WTC11 (cell line): Measurements from ENCODE around the gene BHLHE23. TPM values are rescaled to one million over a fixed set of nuclear protein-coding genes. Genes with fewer than 3 reads are reported as not detected.

Experiments used
- ATAC-seq: fragments of 200-7000 bp; cut with Tn5 transposase; 2 replicates; pipeline ENCODE4 v1.10.0; 2021; ENCODE audit warnings: mild to moderate bottlenecking, moderate library complexity
- CTCF ChIA-PET: fragments of 300-600 bp; sonication (Branson Sonifier 250); formaldehyde crosslinking; loops from one replicate; lab custom pipeline; 2021; ENCODE audit warnings: antibody characterized with exemption; lab: Charles Lee
- POLR2A ChIA-PET: fragments of 350-600 bp; sonication (Branson Sonifier 250); formaldehyde crosslinking; loops from one replicate; lab custom pipeline; 2021; ENCODE audit warnings: antibody characterized with exemption; lab: Charles Lee
- DNase-seq: peaks from one replicate; pipeline ENCODE4 v3.0.0; 2021; ENCODE audit warnings: low spot score
- H3K27ac Mint-ChIP-seq: 2 replicates; pipeline ENCODE4 v1.8.0; 2021; ENCODE audit warnings: mixed read lengths
- H3K27me3 Mint-ChIP-seq: 2 replicates; pipeline ENCODE4 v1.8.0; 2021; ENCODE audit warnings: low read depth, mild to moderate bottlenecking, moderate library complexity, mixed read lengths
- H3K36me3 Mint-ChIP-seq: 2 replicates; pipeline ENCODE4 v1.8.0; 2021; ENCODE audit warnings: mixed read lengths
- H3K4me1 Mint-ChIP-seq: 2 replicates; pipeline ENCODE4 v1.8.0; 2022; ENCODE audit warnings: mixed read lengths
- H3K4me3 Mint-ChIP-seq: 2 replicates; pipeline ENCODE4 v1.8.0; 2021; ENCODE audit warnings: mild to moderate bottlenecking, moderate library complexity, mixed read lengths
- H3K9me3 Mint-ChIP-seq: 2 replicates; pipeline ENCODE4 v1.8.0; 2021; ENCODE audit warnings: mixed read lengths
- CBFB ChIP-seq: sonication (generic); formaldehyde crosslinking; IDR thresholded peaks from 2 replicates; pipeline ENCODE4 v1.8.1; 2022; ENCODE audit warnings: mild to moderate bottlenecking, low read depth, missing genetic modification reagents
- CREM ChIP-seq: sonication (generic); formaldehyde crosslinking; IDR thresholded peaks from 2 replicates; pipeline ENCODE4 v1.8.1; 2022; ENCODE audit warnings: mild to moderate bottlenecking, missing genetic modification reagents, moderate library complexity
- E2F5 ChIP-seq: sonication (generic); formaldehyde crosslinking; IDR thresholded peaks from 2 replicates; pipeline ENCODE4 v1.8.1; 2022; ENCODE audit warnings: mild to moderate bottlenecking, moderate library complexity, missing genetic modification reagents
- ELF4 ChIP-seq: sonication (generic); formaldehyde crosslinking; IDR thresholded peaks from 2 replicates; pipeline ENCODE4 v1.8.1; 2022; ENCODE audit warnings: low read depth, mild to moderate bottlenecking, moderate library complexity, missing genetic modification reagents
- IRF1 ChIP-seq: sonication (generic); formaldehyde crosslinking; IDR thresholded peaks from 2 replicates; pipeline ENCODE4 v1.8.0; 2023; ENCODE audit warnings: missing genetic modification reagents
- JAZF1 ChIP-seq: fragments of 250-450 bp; sonication (Bioruptor Pico); IDR thresholded peaks from 2 replicates; pipeline ENCODE4 v1.9.0; 2021; ENCODE audit warnings: moderate library complexity, mild to moderate bottlenecking, inconsistent platforms
- NFYB ChIP-seq: sonication (generic); formaldehyde crosslinking; conservative IDR thresholded peaks from 2 replicates; pipeline ENCODE4 v1.8.0; 2022; ENCODE audit warnings: low read depth, missing genetic modification reagents
- NR2C2 ChIP-seq: sonication (generic); formaldehyde crosslinking; IDR thresholded peaks from 2 replicates; pipeline ENCODE4 v1.8.0; 2022; ENCODE audit warnings: mild to moderate bottlenecking, missing genetic modification reagents
- OVOL2 ChIP-seq: fragments of 250-450 bp; sonication (Bioruptor Pico); IDR thresholded peaks from 2 replicates; pipeline ENCODE4 v1.9.0; 2021; ENCODE audit warnings: mild to moderate bottlenecking, borderline replicate concordance
- PRRX2 ChIP-seq: fragments of 250-450 bp; sonication (Bioruptor Pico); IDR thresholded peaks from 2 replicates; pipeline ENCODE4 v1.8.0; 2021; ENCODE audit warnings: mild to moderate bottlenecking
- TCF7 ChIP-seq: sonication (generic); formaldehyde crosslinking; IDR thresholded peaks from 2 replicates; pipeline ENCODE4 v1.8.0; 2022; ENCODE audit warnings: mild to moderate bottlenecking, low read depth, missing genetic modification reagents, moderate library complexity
- ZBTB43 ChIP-seq: sonication (generic); formaldehyde crosslinking; IDR thresholded peaks from 2 replicates; pipeline ENCODE4 v1.8.1; 2023; ENCODE audit warnings: mild to moderate bottlenecking, missing genetic modification reagents
- ZNF671 ChIP-seq: fragments of 250-450 bp; sonication (Bioruptor Pico); IDR thresholded peaks from 2 replicates; pipeline ENCODE4 v1.8.0; 2021; ENCODE audit warnings: mild to moderate bottlenecking
- ZSCAN18 ChIP-seq: fragments of 250-450 bp; sonication (Bioruptor Pico); IDR thresholded peaks from 2 replicates; pipeline ENCODE4 v2.1.2; 2022; ENCODE audit warnings: mild to moderate bottlenecking, moderate library complexity
- total RNA-seq: library from RNA; stranded (reverse); gene quantifications from 3 replicates; pipeline ENCODE4 v1.2.3, GENCODE V29; 2021
- TF ChIP-seq, protein P1 (sequence below): fragments of 250-450 bp; sonication (Bioruptor Pico); IDR thresholded peaks from 2 replicates; pipeline ENCODE4 v1.9.0; 2021; ENCODE audit warnings: mild to moderate bottlenecking
- TF ChIP-seq, protein P2 (sequence below): sonication (generic); formaldehyde crosslinking; IDR thresholded peaks from 2 replicates; pipeline ENCODE4 v1.8.1; 2023; ENCODE audit warnings: mild to moderate bottlenecking, missing genetic modification reagents, moderate library complexity
- TF ChIP-seq, protein P3 (sequence below): sonication (generic); formaldehyde crosslinking; IDR thresholded peaks from 2 replicates; pipeline ENCODE4 v1.8.0; 2023; ENCODE audit warnings: mild to moderate bottlenecking, missing genetic modification reagents
- TF ChIP-seq, protein P4 (sequence below): sonication (generic); formaldehyde crosslinking; IDR thresholded peaks from 2 replicates; pipeline ENCODE4 v1.8.1; 2023; ENCODE audit warnings: mild to moderate bottlenecking, missing genetic modification reagents, borderline replicate concordance
- TF ChIP-seq, protein P5 (sequence below): sonication (generic); formaldehyde crosslinking; IDR thresholded peaks from 2 replicates; pipeline ENCODE4 v1.8.0; 2022; ENCODE audit warnings: mild to moderate bottlenecking, missing genetic modification reagents

Gene BHLHE23
- total RNA-seq, 1 experiment from 2014 or later = 1.3 TPM

- Mint-ChIP-seq H3K4me3 (no peak overlapping the region), H3K4me1 (peaks cover 4% of the 10 kb centered on the region), H3K27ac (peak overlapping the region; percentile 91)
- POLR2A ChIA-PET = no interaction called here
- TF ChIP-seq CREM (CRISPR knock-in tag) = no peak
- TF ChIP-seq ZBTB43 (CRISPR knock-in tag) = no peak
- TF ChIP-seq, protein P1, sequence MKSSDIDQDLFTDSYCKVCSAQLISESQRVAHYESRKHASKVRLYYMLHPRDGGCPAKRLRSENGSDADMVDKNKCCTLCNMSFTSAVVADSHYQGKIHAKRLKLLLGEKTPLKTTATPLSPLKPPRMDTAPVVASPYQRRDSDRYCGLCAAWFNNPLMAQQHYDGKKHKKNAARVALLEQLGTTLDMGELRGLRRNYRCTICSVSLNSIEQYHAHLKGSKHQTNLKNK (CRISPR knock-in tag) = no peak
- TF ChIP-seq, protein P2, sequence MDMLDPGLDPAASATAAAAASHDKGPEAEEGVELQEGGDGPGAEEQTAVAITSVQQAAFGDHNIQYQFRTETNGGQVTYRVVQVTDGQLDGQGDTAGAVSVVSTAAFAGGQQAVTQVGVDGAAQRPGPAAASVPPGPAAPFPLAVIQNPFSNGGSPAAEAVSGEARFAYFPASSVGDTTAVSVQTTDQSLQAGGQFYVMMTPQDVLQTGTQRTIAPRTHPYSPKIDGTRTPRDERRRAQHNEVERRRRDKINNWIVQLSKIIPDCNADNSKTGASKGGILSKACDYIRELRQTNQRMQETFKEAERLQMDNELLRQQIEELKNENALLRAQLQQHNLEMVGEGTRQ = no peak
- TF ChIP-seq IRF1 (CRISPR knock-in tag) = no peak
- no peak for TF ChIP-seq JAZF1 (CRISPR knock-in tag)
- no peak for TF ChIP-seq NR2C2 (CRISPR knock-in tag)
- no peak for TF ChIP-seq CBFB (CRISPR knock-in tag)
- no peak for TF ChIP-seq OVOL2 (CRISPR knock-in tag)
- TF ChIP-seq, protein P3, sequence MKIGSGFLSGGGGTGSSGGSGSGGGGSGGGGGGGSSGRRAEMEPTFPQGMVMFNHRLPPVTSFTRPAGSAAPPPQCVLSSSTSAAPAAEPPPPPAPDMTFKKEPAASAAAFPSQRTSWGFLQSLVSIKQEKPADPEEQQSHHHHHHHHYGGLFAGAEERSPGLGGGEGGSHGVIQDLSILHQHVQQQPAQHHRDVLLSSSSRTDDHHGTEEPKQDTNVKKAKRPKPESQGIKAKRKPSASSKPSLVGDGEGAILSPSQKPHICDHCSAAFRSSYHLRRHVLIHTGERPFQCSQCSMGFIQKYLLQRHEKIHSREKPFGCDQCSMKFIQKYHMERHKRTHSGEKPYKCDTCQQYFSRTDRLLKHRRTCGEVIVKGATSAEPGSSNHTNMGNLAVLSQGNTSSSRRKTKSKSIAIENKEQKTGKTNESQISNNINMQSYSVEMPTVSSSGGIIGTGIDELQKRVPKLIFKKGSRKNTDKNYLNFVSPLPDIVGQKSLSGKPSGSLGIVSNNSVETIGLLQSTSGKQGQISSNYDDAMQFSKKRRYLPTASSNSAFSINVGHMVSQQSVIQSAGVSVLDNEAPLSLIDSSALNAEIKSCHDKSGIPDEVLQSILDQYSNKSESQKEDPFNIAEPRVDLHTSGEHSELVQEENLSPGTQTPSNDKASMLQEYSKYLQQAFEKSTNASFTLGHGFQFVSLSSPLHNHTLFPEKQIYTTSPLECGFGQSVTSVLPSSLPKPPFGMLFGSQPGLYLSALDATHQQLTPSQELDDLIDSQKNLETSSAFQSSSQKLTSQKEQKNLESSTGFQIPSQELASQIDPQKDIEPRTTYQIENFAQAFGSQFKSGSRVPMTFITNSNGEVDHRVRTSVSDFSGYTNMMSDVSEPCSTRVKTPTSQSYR (CRISPR knock-in tag) = no peak
- TF ChIP-seq, all 79 proteins: peak for 0
- Mint-ChIP-seq H3K36me3 (peaks cover 8% of the 10 kb centered on the region; the same call in 1 of the 2 replicates), H3K27me3 (no peaks in the 10 kb centered on the region), H3K9me3 (no peaks in the 10 kb centered on the region)
- ATAC-seq (no peak), DNase-seq (no peak)
- CTCF ChIA-PET = interaction anchor here (0.9 to 2.7 kb wide), 2 partner anchors 13 to 50 kb away, joined by 3 to 15 read pairs; no protein-coding TSS in a partner anchor
Observed at GRCh38 chr20:62959101-62959971, 47.4 kb downstream of the BHLHE23 start.

GRCh38 chr20:62958388-62959100 is 48.2 kb downstream of the BHLHE23 start:
- no peak overlapping the region for H3K27ac Mint-ChIP-seq
- CTCF ChIA-PET = no interaction called here
- no peak for DNase-seq
- H3K27me3 Mint-ChIP-seq = no peaks in the 10 kb centered on the region
- peaks cover 12% of the 10 kb centered on the region for H3K4me1 Mint-ChIP-seq
- no peak overlapping the region for H3K4me3 Mint-ChIP-seq
- no peaks in the 10 kb centered on the region for H3K9me3 Mint-ChIP-seq
- POLR2A ChIA-PET = no interaction called here
- peaks cover 8% of the 10 kb centered on the region; the same call in 1 of the 2 replicates for H3K36me3 Mint-ChIP-seq
- ATAC-seq = no peak
- TF ChIP-seq ELF4 (no peak), TCF7 (CRISPR knock-in tag) (no peak), ZNF671 (no peak), PRRX2 (CRISPR knock-in tag) (no peak), NR2C2 (CRISPR knock-in tag) (no peak), ZSCAN18 (CRISPR knock-in tag) (no peak), E2F5 (CRISPR knock-in tag) (no peak), NFYB (no peak)
- TF ChIP-seq, protein P4, sequence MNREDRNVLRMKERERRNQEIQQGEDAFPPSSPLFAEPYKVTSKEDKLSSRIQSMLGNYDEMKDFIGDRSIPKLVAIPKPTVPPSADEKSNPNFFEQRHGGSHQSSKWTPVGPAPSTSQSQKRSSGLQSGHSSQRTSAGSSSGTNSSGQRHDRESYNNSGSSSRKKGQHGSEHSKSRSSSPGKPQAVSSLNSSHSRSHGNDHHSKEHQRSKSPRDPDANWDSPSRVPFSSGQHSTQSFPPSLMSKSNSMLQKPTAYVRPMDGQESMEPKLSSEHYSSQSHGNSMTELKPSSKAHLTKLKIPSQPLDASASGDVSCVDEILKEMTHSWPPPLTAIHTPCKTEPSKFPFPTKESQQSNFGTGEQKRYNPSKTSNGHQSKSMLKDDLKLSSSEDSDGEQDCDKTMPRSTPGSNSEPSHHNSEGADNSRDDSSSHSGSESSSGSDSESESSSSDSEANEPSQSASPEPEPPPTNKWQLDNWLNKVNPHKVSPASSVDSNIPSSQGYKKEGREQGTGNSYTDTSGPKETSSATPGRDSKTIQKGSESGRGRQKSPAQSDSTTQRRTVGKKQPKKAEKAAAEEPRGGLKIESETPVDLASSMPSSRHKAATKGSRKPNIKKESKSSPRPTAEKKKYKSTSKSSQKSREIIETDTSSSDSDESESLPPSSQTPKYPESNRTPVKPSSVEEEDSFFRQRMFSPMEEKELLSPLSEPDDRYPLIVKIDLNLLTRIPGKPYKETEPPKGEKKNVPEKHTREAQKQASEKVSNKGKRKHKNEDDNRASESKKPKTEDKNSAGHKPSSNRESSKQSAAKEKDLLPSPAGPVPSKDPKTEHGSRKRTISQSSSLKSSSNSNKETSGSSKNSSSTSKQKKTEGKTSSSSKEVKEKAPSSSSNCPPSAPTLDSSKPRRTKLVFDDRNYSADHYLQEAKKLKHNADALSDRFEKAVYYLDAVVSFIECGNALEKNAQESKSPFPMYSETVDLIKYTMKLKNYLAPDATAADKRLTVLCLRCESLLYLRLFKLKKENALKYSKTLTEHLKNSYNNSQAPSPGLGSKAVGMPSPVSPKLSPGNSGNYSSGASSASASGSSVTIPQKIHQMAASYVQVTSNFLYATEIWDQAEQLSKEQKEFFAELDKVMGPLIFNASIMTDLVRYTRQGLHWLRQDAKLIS (CRISPR knock-in tag) = no peak
- TF ChIP-seq, protein P5, sequence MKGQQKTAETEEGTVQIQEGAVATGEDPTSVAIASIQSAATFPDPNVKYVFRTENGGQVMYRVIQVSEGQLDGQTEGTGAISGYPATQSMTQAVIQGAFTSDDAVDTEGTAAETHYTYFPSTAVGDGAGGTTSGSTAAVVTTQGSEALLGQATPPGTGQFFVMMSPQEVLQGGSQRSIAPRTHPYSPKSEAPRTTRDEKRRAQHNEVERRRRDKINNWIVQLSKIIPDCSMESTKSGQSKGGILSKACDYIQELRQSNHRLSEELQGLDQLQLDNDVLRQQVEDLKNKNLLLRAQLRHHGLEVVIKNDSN = no peak
